Measurements from ENCODE around the gene TRIM69. TPM values are rescaled to one million over a fixed set of nuclear protein-coding genes. Genes with fewer than 3 reads are reported as not detected.

Gene TRIM69
- total RNA-seq, 1 donor: 17.9 TPM

GRCh38 chr15:44810237-44810636 is 73.9 kb downstream of the TRIM69 start:
- no peak overlapping the region for H3K4me3 ChIP-seq (ENCODE audit: low read depth, low read length)
- DNase-seq (ENCODE audit: low read depth): no peak
- TF ChIP-seq, protein P1, sequence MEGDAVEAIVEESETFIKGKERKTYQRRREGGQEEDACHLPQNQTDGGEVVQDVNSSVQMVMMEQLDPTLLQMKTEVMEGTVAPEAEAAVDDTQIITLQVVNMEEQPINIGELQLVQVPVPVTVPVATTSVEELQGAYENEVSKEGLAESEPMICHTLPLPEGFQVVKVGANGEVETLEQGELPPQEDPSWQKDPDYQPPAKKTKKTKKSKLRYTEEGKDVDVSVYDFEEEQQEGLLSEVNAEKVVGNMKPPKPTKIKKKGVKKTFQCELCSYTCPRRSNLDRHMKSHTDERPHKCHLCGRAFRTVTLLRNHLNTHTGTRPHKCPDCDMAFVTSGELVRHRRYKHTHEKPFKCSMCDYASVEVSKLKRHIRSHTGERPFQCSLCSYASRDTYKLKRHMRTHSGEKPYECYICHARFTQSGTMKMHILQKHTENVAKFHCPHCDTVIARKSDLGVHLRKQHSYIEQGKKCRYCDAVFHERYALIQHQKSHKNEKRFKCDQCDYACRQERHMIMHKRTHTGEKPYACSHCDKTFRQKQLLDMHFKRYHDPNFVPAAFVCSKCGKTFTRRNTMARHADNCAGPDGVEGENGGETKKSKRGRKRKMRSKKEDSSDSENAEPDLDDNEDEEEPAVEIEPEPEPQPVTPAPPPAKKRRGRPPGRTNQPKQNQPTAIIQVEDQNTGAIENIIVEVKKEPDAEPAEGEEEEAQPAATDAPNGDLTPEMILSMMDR (IDR thresholded peaks at IDR 0.05; ENCODE audit: insufficient read depth, low read length): no peak

GRCh38 chr15:44811337-44811736 is 75.0 kb downstream of the TRIM69 start:
- no peak overlapping the region for H3K4me3 ChIP-seq (ENCODE audit: low read depth, low read length)
- DNase-seq (ENCODE audit: low read depth): no peak
- TF ChIP-seq, protein P1 (IDR thresholded peaks at IDR 0.05; ENCODE audit: insufficient read depth, low read length): no peak

DNA sequence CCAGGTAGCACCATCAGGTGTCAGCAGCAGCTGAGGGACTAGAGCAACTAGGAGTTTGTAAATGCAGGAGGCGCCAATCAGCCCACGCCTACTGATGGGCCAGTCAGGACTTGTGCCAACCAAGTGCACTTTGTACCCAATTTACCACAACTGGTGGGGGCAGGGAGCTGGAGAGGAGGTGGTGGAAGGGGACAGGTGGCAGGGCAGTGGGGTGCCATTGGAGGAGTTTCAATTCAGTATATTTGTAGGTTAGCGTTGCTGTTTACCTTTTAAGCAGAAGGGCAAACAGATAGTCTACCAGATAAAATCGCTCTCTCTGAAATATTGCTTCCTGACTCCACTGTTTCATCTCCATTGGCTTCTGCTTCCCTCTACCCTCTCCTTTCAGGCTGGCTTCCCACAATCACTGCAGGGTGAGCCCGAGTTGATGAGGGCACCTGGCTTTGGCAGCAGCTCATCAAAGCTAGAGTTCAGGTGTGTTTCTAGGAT is 75.7 kb downstream of the TRIM69 start:
- no peak for DNase-seq (ENCODE audit: low read depth)
- H3K4me3 ChIP-seq (ENCODE audit: low read depth, low read length): no peak overlapping the region
- TF ChIP-seq, protein P1 (IDR thresholded peaks at IDR 0.05; ENCODE audit: insufficient read depth, low read length): no peak

- no peak for DNase-seq (ENCODE audit: low read depth)
- no peak overlapping the region for H3K4me3 ChIP-seq (ENCODE audit: low read depth, low read length)
- TF ChIP-seq, protein P1 (IDR thresholded peaks at IDR 0.05; ENCODE audit: insufficient read depth, low read length): no peak
Measured at GRCh38 chr15:44813231-44813630, 76.9 kb downstream of the TRIM69 start.

Small RNA genes lying within 50 kb of the gene (small RNA-seq; reads per million reads assigned to genes)
- gene RF00019: not detected

Other genes starting within 250 kb of the TRIM69 start
- 36.7 and 62.9 TPM in 2 replicates for gene EIF3J, start 199.4 kb upstream of the TRIM69 start, total RNA-seq (ENCODE audit: low replicate concordance)
- 67.5 and 84.8 TPM in 2 replicates for gene SPG11, start 72.9 kb upstream of the TRIM69 start, total RNA-seq (ENCODE audit: low replicate concordance)
- 0.72 and 0.82 TPM in 2 replicates for gene PATL2, start 25.2 kb upstream of the TRIM69 start, total RNA-seq (ENCODE audit: low replicate concordance)
- gene B2M, start 25.0 kb upstream of the TRIM69 start, total RNA-seq (ENCODE audit: low replicate concordance): 2,390 and 3,757 TPM in 2 replicates
- gene TERB2, start 220.2 kb downstream of the TRIM69 start, total RNA-seq (ENCODE audit: low replicate concordance): not detected in 2 replicates

Data from fibroblast of the aortic adventitia (primary cell).